ENCODE data around the gene RBBP9. TPM values are rescaled to one million over a fixed set of nuclear protein-coding genes. Genes with fewer than 3 reads are reported as not detected.
"Not testable (repeated sequence)": the region's sequence is repeated elsewhere in the genome, so short reads cannot be mapped to it uniquely, and the experiment has no call there.

Gene RBBP9
- total RNA-seq, 1 donor from 2014 or later = 22.0 TPM

GRCh38 chr20:18527339-18527738 lies 30.3 kb upstream of the RBBP9 start:
- no peak for TF ChIP-seq CTCF (IDR thresholded peaks at IDR 0.05; ENCODE audit: unreplicated experiment)
- Mint-ChIP-seq H3K27me3 (ENCODE audit: low read depth) (no peaks in the 10 kb centered on the region), H3K36me3 (peaks cover 41% of the 10 kb centered on the region)

GRCh38 chr20:18526761-18527160 lies 29.7 kb upstream of the RBBP9 start:
- H3K27me3 Mint-ChIP-seq (ENCODE audit: low read depth); H3K4me3 Mint-ChIP-seq; H3K4me1 Mint-ChIP-seq; H3K27ac Mint-ChIP-seq; DNase-seq (ENCODE audit: low spot score in 2 of 2, unreplicated experiment in 2 of 2); H3K9me3 Mint-ChIP-seq: not testable (repeated sequence)
- H3K36me3 Mint-ChIP-seq = peaks cover 36% of the 10 kb centered on the region

More at GRCh38 chr20:18527339-18527738, 30.3 kb upstream of the RBBP9 start:
- H3K4me1 Mint-ChIP-seq = no peaks in the 10 kb centered on the region
- no peak overlapping the region for H3K27ac Mint-ChIP-seq
- H3K4me3 Mint-ChIP-seq = no peak overlapping the region
- H3K9me3 Mint-ChIP-seq = no peaks in the 10 kb centered on the region
- DNase-seq (ENCODE audit: low spot score in 2 of 2, unreplicated experiment in 2 of 2) = no peak

- Mint-ChIP-seq H3K4me1 (no peaks in the 10 kb centered on the region), H3K27ac (no peak overlapping the region), H3K27me3 (ENCODE audit: low read depth) (no peaks in the 10 kb centered on the region), H3K36me3 (peaks cover 26% of the 10 kb centered on the region), H3K4me3 (no peak overlapping the region), H3K9me3 (no peaks in the 10 kb centered on the region)
- no peak for TF ChIP-seq CTCF (IDR thresholded peaks at IDR 0.05; ENCODE audit: unreplicated experiment)
- DNase-seq (ENCODE audit: low spot score in 2 of 2, unreplicated experiment in 2 of 2) = no peak
Measured at GRCh38 chr20:18524646-18525045, 27.6 kb upstream of the RBBP9 start.

GRCh38 chr20:18523066-18523465 lies 26.0 kb upstream of the RBBP9 start:
- TF ChIP-seq CTCF (IDR thresholded peaks at IDR 0.05; ENCODE audit: unreplicated experiment) = no peak
- peaks cover 19% of the 10 kb centered on the region for H3K36me3 Mint-ChIP-seq
- H3K9me3 Mint-ChIP-seq = no peaks in the 10 kb centered on the region
- no peak overlapping the region for H3K4me3 Mint-ChIP-seq
- DNase-seq (ENCODE audit: low spot score in 2 of 2, unreplicated experiment in 2 of 2) = no peak
- no peaks in the 10 kb centered on the region for H3K4me1 Mint-ChIP-seq
- H3K27me3 Mint-ChIP-seq (ENCODE audit: low read depth) = no peaks in the 10 kb centered on the region
- no peak overlapping the region for H3K27ac Mint-ChIP-seq

GRCh38 chr20:18522066-18522465 lies 25.0 kb upstream of the RBBP9 start:
- not testable (repeated sequence) for H3K9me3 Mint-ChIP-seq; H3K27ac Mint-ChIP-seq; H3K27me3 Mint-ChIP-seq (ENCODE audit: low read depth); H3K4me1 Mint-ChIP-seq; H3K4me3 Mint-ChIP-seq; DNase-seq (ENCODE audit: low spot score in 2 of 2, unreplicated experiment in 2 of 2)
- peaks cover 15% of the 10 kb centered on the region for H3K36me3 Mint-ChIP-seq

GRCh38 chr20:18515973-18516372 lies 18.9 kb upstream of the RBBP9 start:
- Mint-ChIP-seq H3K9me3 (no peaks in the 10 kb centered on the region), H3K27ac (no peak overlapping the region)

More at GRCh38 chr20:18515973-18516372, 18.9 kb upstream of the RBBP9 start:
- Mint-ChIP-seq H3K36me3 (peaks cover 17% of the 10 kb centered on the region), H3K27me3 (ENCODE audit: low read depth) (no peaks in the 10 kb centered on the region), H3K4me1 (no peaks in the 10 kb centered on the region), H3K4me3 (no peak overlapping the region)
- TF ChIP-seq CTCF (IDR thresholded peaks at IDR 0.05; ENCODE audit: unreplicated experiment) = no peak
- no peak for DNase-seq (ENCODE audit: low spot score in 2 of 2, unreplicated experiment in 2 of 2)
